ENCODE measurements around the gene MRPL19.

The MRPL19 gene

GRCh38 chr2:75737961-75738360 lies 91.4 kb downstream of the MRPL19 start:
- Histone ChIP-seq H3K79me2 (ENCODE audit: insufficient read depth, low read length) (no peaks in the 10 kb centered on the region), H3K4me1 (ENCODE audit: insufficient read depth, low read length) (no peaks in the 10 kb centered on the region), H3K4me2 (ENCODE audit: insufficient read depth, low read length) (no peak overlapping the region), H3K27ac (ENCODE audit: low read length) (no peak overlapping the region), H3K36me3 (ENCODE audit: insufficient read depth, low read length) (no peaks in the 10 kb centered on the region), H3K9ac (ENCODE audit: low read depth, low read length) (no peak overlapping the region), H2AFZ (ENCODE audit: low read depth, low read length) (no peak overlapping the region), H3K4me3 (ENCODE audit: low read depth in 1 of 2, low read length in 2 of 2) (no peak overlapping the region), H3K9me3 (ENCODE audit: insufficient read depth, low read length, severe bottlenecking) (no peaks in the 10 kb centered on the region), H4K20me1 (ENCODE audit: insufficient read depth, low read length) (no peaks in the 10 kb centered on the region), H3K27me3 (ENCODE audit: insufficient read depth, low read length, poor library complexity) (peaks cover 7% of the 10 kb centered on the region)
- ATAC-seq (ENCODE audit: insufficient read depth, low read depth) (no peak), DNase-seq (no peak)
- TF ChIP-seq CTCF (IDR thresholded peaks at IDR 0.05; ENCODE audit: borderline replicate concordance, extremely low read depth, low read length, poor library complexity, severe bottlenecking) (no peak), EZH2 (IDR thresholded peaks at IDR 0.05; ENCODE audit: borderline replicate concordance, low read depth, low read length, severe bottlenecking) (no peak)
